ENCODE data around the gene FOCAD.
A peak's percentile ranks its signal among the peaks of the same experiment; 100 is the strongest.
"Not testable (repeated sequence)": the region's sequence is repeated elsewhere in the genome, so short reads cannot be mapped to it uniquely, and the experiment has no call there.

Gene FOCAD

GRCh38 chr9:20929276-20929675 is 245.2 kb downstream of the FOCAD start:
- in situ Hi-C loops (cut with MboI; ENCODE audit: low pct_unique_long_range_greater_than_20kb, low sequenced_read_pairs): loop anchor here (25.0 kb wide), 3 partner anchors 108 to 992 kb away; partner anchors contain the start of gene HACD4
- DNase-seq: no peak

GRCh38 chr9:20930836-20931235 is 246.8 kb downstream of the FOCAD start:
- DNase-seq: no peak
- in situ Hi-C loops (cut with MboI; ENCODE audit: low pct_unique_long_range_greater_than_20kb, low sequenced_read_pairs): loop anchor here (25.0 kb wide), 3 partner anchors 106 to 994 kb away; partner anchors contain the start of gene HACD4

GRCh38 chr9:20940447-20941173 is 256.6 kb downstream of the FOCAD start:
- no peak for DNase-seq
- in situ Hi-C loops (cut with MboI; ENCODE audit: low pct_unique_long_range_greater_than_20kb, low sequenced_read_pairs): loop anchor here (25.0 kb wide), 3 partner anchors 97 to 1003 kb away; partner anchors contain the start of gene HACD4

- in situ Hi-C loops (cut with MboI; ENCODE audit: low pct_unique_long_range_greater_than_20kb, low sequenced_read_pairs): loop anchor here (25.0 kb wide), 3 partner anchors 96 to 1004 kb away; partner anchors contain the start of gene HACD4
- peak; percentile 82 for DNase-seq
These were observed 257.2 kb downstream of the FOCAD start for GRCh38 chr9:20941174-20941690.

GRCh38 chr9:20944507-20944906 is 260.4 kb downstream of the FOCAD start:
- in situ Hi-C loops (cut with MboI; ENCODE audit: low pct_unique_long_range_greater_than_20kb, low sequenced_read_pairs): loop anchor here (25.0 kb wide), 3 partner anchors 93 to 1007 kb away; partner anchors contain the start of gene HACD4

GRCh38 chr9:20945269-20945668 is 261.2 kb downstream of the FOCAD start:
- in situ Hi-C loops (cut with MboI; ENCODE audit: low pct_unique_long_range_greater_than_20kb, low sequenced_read_pairs): loop anchor here (25.0 kb wide), 3 partner anchors 92 to 1008 kb away; partner anchors contain the start of gene HACD4
- no peak for DNase-seq

More at GRCh38 chr9:20944507-20944906, 260.4 kb downstream of the FOCAD start:
- DNase-seq: no peak

GRCh38 chr9:20945856-20946255 is 261.8 kb downstream of the FOCAD start:
- DNase-seq: no peak
- in situ Hi-C loops (cut with MboI; ENCODE audit: low pct_unique_long_range_greater_than_20kb, low sequenced_read_pairs): loop anchor here (25.0 kb wide), 3 partner anchors 91 to 1009 kb away; partner anchors contain the start of gene HACD4

- in situ Hi-C loops (cut with MboI; ENCODE audit: low pct_unique_long_range_greater_than_20kb, low sequenced_read_pairs): loop anchor here (25.0 kb wide), 3 partner anchors 89 to 1011 kb away; partner anchors contain the start of gene HACD4
These were observed 264.6 kb downstream of the FOCAD start for GRCh38 chr9:20948703-20949102.

GRCh38 chr9:20950707-20951106 is 266.6 kb downstream of the FOCAD start:
- in situ Hi-C loops (cut with MboI; ENCODE audit: low pct_unique_long_range_greater_than_20kb, low sequenced_read_pairs): no loop called here
- no peak for DNase-seq

More at GRCh38 chr9:20948703-20949102, 264.6 kb downstream of the FOCAD start:
- no peak for DNase-seq

GRCh38 chr9:20962536-20963225 is 278.6 kb downstream of the FOCAD start:
- in situ Hi-C loops (cut with MboI; ENCODE audit: low pct_unique_long_range_greater_than_20kb, low sequenced_read_pairs): no loop called here
- DNase-seq: no peak

GRCh38 chr9:20972684-20973083 is 288.6 kb downstream of the FOCAD start:
- in situ Hi-C loops (cut with MboI; ENCODE audit: low pct_unique_long_range_greater_than_20kb, low sequenced_read_pairs): no loop called here
- no peak for DNase-seq

- in situ Hi-C loops (cut with MboI; ENCODE audit: low pct_unique_long_range_greater_than_20kb, low sequenced_read_pairs): not testable (repeated sequence)
These were observed 289.3 kb downstream of the FOCAD start for GRCh38 chr9:20973246-20973947.

GRCh38 chr9:20974191-20974938 is 290.3 kb downstream of the FOCAD start:
- in situ Hi-C loops (cut with MboI; ENCODE audit: low pct_unique_long_range_greater_than_20kb, low sequenced_read_pairs): not testable (repeated sequence)
- DNase-seq: peak; percentile 70

More at GRCh38 chr9:20973246-20973947, 289.3 kb downstream of the FOCAD start:
- DNase-seq: peak; percentile 74

- in situ Hi-C loops (cut with MboI; ENCODE audit: low pct_unique_long_range_greater_than_20kb, low sequenced_read_pairs): no loop called here
These were observed 294.2 kb downstream of the FOCAD start for GRCh38 chr9:20978249-20978648.

GRCh38 chr9:20980832-20981455 is 296.9 kb downstream of the FOCAD start:
- peak; percentile 83 for DNase-seq
- in situ Hi-C loops (cut with MboI; ENCODE audit: low pct_unique_long_range_greater_than_20kb, low sequenced_read_pairs): no loop called here

More at GRCh38 chr9:20978249-20978648, 294.2 kb downstream of the FOCAD start:
- DNase-seq: no peak

GRCh38 chr9:20981486-20981885 is 297.4 kb downstream of the FOCAD start:
- in situ Hi-C loops (cut with MboI; ENCODE audit: low pct_unique_long_range_greater_than_20kb, low sequenced_read_pairs): no loop called here
- DNase-seq: no peak

- in situ Hi-C loops (cut with MboI; ENCODE audit: low pct_unique_long_range_greater_than_20kb, low sequenced_read_pairs): no loop called here
- no peak for DNase-seq
These were observed 300.4 kb downstream of the FOCAD start for GRCh38 chr9:20984506-20984905.
